Right atrium auricular region (tissue), 2 donors: ENCODE data around the gene KTI12. TPM values are rescaled to one million over a fixed set of nuclear protein-coding genes. Genes with fewer than 3 reads are reported as not detected.
"Not testable (repeated sequence)": the region's sequence is repeated elsewhere in the genome, so short reads cannot be mapped to it uniquely, and the experiment has no call there.

Experiments used
- DNase-seq: peaks from one replicate; pipeline ENCODE4 v3.0.0-alpha.2; 2019; ENCODE audit warnings: low spot score
- H3K27ac ChIP-seq, 2 donors: fragments of 200-600 bp; sonication (generic); 1 replicate in 1 of 2; 2 replicates in 1 of 2; pipeline ENCODE4 v1.5.1; 2016 to 2019
- H3K27me3 ChIP-seq, 2 donors: fragments of 200-600 bp; sonication (generic); one replicate each; pipeline versions ENCODE4 v1.5.1 to v1.6.0; 2017 to 2019
- H3K36me3 ChIP-seq: fragments of 200-600 bp; sonication (generic); one replicate; pipeline ENCODE4 v1.5.1; 2016
- H3K4me1 ChIP-seq, 2 donors: fragments of 200-600 bp; sonication (generic); one replicate each; pipeline versions ENCODE4 v1.5.1 to v1.6.0; 2017 to 2019
- H3K4me3 ChIP-seq, 2 donors: fragments of 200-600 bp; sonication (generic); 1 replicate in 1 of 2; 2 replicates in 1 of 2; pipeline ENCODE4 v1.5.1; 2017 to 2019; ENCODE audit warnings: mild to moderate bottlenecking in 1 of 2, moderate library complexity in 1 of 2
- H3K9me3 ChIP-seq, 2 donors: fragments of 200-600 bp; sonication (generic); one replicate each; pipeline ENCODE4 v1.5.1; 2019
- CTCF ChIP-seq, 2 donors: fragments of 200-600 bp; sonication (generic); IDR thresholded peaks; one replicate each; pipeline ENCODE4 v1.5.1; 2019; ENCODE audit warnings: antibody characterized with exemption in 2 of 2
- total RNA-seq, 2 donors: library from RNA; depleted of rRNA; stranded (reverse); fragments of >200 nt; gene quantifications; one replicate each; pipeline ENCODE4 v1.1.0, GENCODE V29; 2016

KTI12 gene
- total RNA-seq, 2 donors from 2014 or later: 3.3 to 4.7 TPM

- H3K4me1 ChIP-seq: peaks cover 0 to 17% of the 10 kb centered on the region in 2 donors
- TF ChIP-seq CTCF (IDR thresholded peaks at IDR 0.05): no peak
- no peak for DNase-seq
- peak overlapping the region in 1 of 2 donors; percentile 83 for H3K27ac ChIP-seq
- no peaks in the 10 kb centered on the region for H3K36me3 ChIP-seq
- H3K27me3 ChIP-seq: no peaks in the 10 kb centered on the region
- peak overlapping the region; percentile 58 to 80 for H3K4me3 ChIP-seq
- H3K9me3 ChIP-seq: no peaks in the 10 kb centered on the region
Observed at GRCh38 chr1:52032124-52032784, 1.4 kb downstream of the KTI12 start.

- not testable (repeated sequence) for DNase-seq, H3K9me3 ChIP-seq, H3K27me3 ChIP-seq, H3K27ac ChIP-seq, H3K4me3 ChIP-seq
- peaks cover 18% of the 10 kb centered on the region for H3K36me3 ChIP-seq
- peaks cover 0 to 17% of the 10 kb centered on the region in 2 donors for H3K4me1 ChIP-seq
Observed at GRCh38 chr1:52028839-52029238, 4.8 kb downstream of the KTI12 start.

- Histone ChIP-seq H3K36me3 (peaks cover 24% of the 10 kb centered on the region), H3K27me3 (no peaks in the 10 kb centered on the region), H3K4me3 (no peak overlapping the region), H3K4me1 (peaks cover 0 to 17% of the 10 kb centered on the region in 2 donors), H3K9me3 (no peaks in the 10 kb centered on the region), H3K27ac (no peak overlapping the region)
- no peak for DNase-seq
- TF ChIP-seq CTCF (IDR thresholded peaks at IDR 0.05): no peak
Observed at GRCh38 chr1:52028328-52028727, 5.3 kb downstream of the KTI12 start.

- Histone ChIP-seq H3K4me3 (no peak overlapping the region), H3K4me1 (peaks cover 0 to under 1% of the 10 kb centered on the region in 2 donors), H3K9me3 (no peaks in the 10 kb centered on the region), H3K27ac (no peak overlapping the region), H3K36me3 (peaks cover 37% of the 10 kb centered on the region), H3K27me3 (no peaks in the 10 kb centered on the region)
- DNase-seq: no peak
- TF ChIP-seq CTCF (IDR thresholded peaks at IDR 0.05): no peak
Observed at GRCh38 chr1:52026278-52026677, 7.3 kb downstream of the KTI12 start.

GRCh38 chr1:52022133-52022532 lies 11.5 kb downstream of the KTI12 start:
- Histone ChIP-seq H3K36me3 (peaks cover 51% of the 10 kb centered on the region), H3K27me3 (no peaks in the 10 kb centered on the region), H3K4me3 (no peak overlapping the region), H3K27ac (no peak overlapping the region), H3K9me3 (no peaks in the 10 kb centered on the region), H3K4me1 (no peaks in the 10 kb centered on the region)
- TF ChIP-seq CTCF (IDR thresholded peaks at IDR 0.05): no peak
- DNase-seq: no peak

GRCh38 chr1:52008071-52008809 lies 25.4 kb downstream of the KTI12 start:
- DNase-seq: no peak
- Histone ChIP-seq H3K27ac (no peak overlapping the region), H3K36me3 (no peaks in the 10 kb centered on the region), H3K9me3 (no peaks in the 10 kb centered on the region), H3K4me3 (no peak overlapping the region), H3K4me1 (no peaks in the 10 kb centered on the region), H3K27me3 (no peaks in the 10 kb centered on the region)
- TF ChIP-seq CTCF (IDR thresholded peaks at IDR 0.05): no peak
